ENCODE results near the gene PRCP. TPM values are rescaled to one million over a fixed set of nuclear protein-coding genes. Genes with fewer than 3 reads are reported as not detected.

The PRCP gene
- total RNA-seq, 2 experiments from 2014 or later: 17.3 to 21.8 TPM

- Mint-ChIP-seq H3K4me1 (no peaks in the 10 kb centered on the region), H3K27ac (no peak overlapping the region), H3K4me3 (no peak overlapping the region), H3K36me3 (peaks cover 6% of the 10 kb centered on the region), H3K9me3 (ENCODE audit: low read depth) (no peaks in the 10 kb centered on the region), H3K27me3 (no peaks in the 10 kb centered on the region)
- no peak for ATAC-seq
- CTCF ChIA-PET: no interaction called here
- DNase-seq: no peak
Observed at GRCh38 chr11:82828472-82828871, 71.8 kb downstream of the PRCP start.

DNA sequence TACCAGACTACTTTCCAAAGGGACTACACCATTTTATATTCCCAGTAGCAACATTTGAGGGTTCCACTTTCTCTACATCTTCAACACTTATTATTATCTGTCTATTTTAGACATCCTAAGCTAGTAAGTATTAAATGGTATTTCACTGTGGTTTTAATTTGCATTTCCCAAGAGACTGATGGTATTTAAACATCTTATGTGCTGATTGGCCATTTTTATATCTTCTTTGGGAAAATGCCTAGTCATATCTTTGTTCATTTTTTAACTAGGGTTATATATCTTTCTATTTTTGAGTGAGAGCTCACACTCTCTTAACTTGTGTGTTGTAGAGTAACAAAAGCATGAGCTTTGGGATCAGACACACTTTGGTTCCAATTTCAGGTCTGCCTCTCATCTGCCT is 73.7 kb downstream of the PRCP start:
- Mint-ChIP-seq H3K27me3 (no peaks in the 10 kb centered on the region), H3K9me3 (ENCODE audit: low read depth) (no peaks in the 10 kb centered on the region), H3K4me1 (no peaks in the 10 kb centered on the region), H3K27ac (no peak overlapping the region), H3K4me3 (no peak overlapping the region), H3K36me3 (no peaks in the 10 kb centered on the region)
- CTCF ChIA-PET: no interaction called here
- DNase-seq (no peak), ATAC-seq (no peak)

DNA sequence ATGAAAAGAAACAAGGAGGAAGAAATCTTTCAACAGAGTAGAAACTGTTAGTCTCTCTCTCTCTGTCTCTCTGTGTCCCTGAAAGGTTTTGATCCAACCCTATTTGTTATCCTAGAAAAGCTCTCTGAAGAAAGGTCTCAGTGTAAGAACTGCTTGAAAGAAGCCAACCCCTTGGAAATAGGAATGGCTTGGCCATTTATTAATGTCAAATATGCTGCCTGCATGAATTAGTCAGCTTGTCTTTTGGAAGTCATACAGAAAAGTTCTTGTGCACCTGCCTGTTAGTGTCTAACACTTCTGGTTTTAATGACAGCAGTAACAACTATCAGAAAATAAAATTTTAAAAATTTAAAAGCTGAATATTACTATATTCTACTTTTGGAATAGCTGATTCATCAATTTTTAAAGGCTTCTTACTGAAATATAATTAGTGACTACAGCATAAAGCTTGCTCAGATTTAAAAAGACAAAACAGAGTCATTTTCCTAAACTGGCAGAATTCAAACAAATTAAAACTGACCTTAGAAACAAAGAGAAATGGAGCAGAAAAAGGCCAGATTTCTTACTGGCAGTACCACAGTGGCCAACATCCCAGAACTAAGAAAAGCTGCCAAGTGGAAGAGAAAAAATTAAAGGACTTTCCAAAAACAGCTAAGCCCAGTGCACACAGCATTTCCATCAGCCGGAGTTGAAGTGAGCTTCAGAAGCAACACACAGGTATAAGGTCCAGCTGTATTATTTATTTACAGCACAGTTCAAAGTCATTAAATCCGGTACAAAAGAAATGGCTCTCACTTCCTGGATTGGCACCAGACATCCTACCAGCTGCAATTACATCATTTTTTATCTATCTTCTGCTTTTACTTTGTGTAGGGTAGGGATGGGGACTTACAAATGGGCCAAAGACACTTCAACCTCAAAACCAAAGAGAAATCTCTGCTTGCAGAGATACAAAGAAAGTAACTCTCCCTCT is 76.3 kb downstream of the PRCP start:
- H3K36me3 Mint-ChIP-seq: no peaks in the 10 kb centered on the region
- no peaks in the 10 kb centered on the region for H3K27me3 Mint-ChIP-seq
- ATAC-seq: no peak
- no peak overlapping the region for H3K27ac Mint-ChIP-seq
- CTCF ChIA-PET: no interaction called here
- DNase-seq: no peak
- H3K9me3 Mint-ChIP-seq (ENCODE audit: low read depth): no peaks in the 10 kb centered on the region
- no peaks in the 10 kb centered on the region for H3K4me1 Mint-ChIP-seq
- no peak overlapping the region for H3K4me3 Mint-ChIP-seq

DNA sequence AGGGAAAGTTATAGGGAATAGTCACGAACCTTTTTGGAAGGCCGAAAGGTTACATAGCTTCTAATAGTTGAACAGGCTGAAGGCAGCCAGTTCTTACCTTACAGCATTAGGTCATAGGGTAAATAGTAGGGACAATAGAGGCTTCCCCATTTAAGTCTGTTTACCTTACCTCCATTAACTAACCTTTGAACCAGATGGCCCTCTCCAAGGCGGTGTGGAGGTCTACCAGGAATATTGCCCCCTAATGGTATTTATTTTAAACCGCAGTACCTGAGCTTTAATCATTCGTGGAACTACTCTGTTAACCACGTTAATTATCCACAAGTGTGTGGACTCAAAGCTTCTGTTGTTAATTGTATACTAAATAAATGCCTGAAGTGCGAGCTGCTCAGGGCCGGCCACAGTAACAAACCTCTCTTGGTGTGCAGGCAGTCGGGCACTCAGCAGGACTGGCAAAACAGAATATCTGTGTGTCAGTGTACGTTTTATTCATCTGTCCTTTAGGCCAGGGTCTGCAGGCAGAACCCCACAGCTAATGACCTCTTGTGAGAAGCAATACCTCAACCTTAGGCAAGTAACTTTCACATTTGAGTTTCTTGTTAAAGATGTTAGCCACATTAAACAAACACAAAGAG is 81.7 kb downstream of the PRCP start:
- H3K36me3 Mint-ChIP-seq: no peaks in the 10 kb centered on the region
- H3K27ac Mint-ChIP-seq: no peak overlapping the region
- CTCF ChIA-PET: interaction anchor here (1.6 kb wide), 1 partner anchor 16 kb away, joined by 3 read pairs; no protein-coding TSS in a partner anchor
- H3K27me3 Mint-ChIP-seq: peaks cover 25% of the 10 kb centered on the region
- H3K4me3 Mint-ChIP-seq: no peak overlapping the region
- no peaks in the 10 kb centered on the region for H3K9me3 Mint-ChIP-seq (ENCODE audit: low read depth)
- no peak for ATAC-seq
- no peaks in the 10 kb centered on the region for H3K4me1 Mint-ChIP-seq
- no peak for DNase-seq

DNA sequence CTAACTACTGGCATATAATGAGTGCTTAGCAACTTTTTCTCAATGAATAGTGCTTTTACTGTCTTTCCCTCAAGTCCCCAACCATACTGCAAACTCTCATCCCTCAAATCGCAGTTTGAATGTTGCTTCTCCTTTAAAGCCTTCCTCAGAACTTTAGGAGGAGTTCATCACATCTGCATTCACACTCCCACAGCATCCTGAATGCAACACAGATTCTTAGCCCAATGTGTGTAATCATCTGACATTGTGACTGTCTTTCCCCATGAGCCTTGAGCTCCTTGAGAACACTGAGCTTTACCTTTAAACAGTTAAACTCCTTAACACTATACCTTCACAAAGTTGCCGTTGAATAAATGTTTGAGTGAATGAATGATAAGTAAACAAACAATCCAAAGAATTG is 84.8 kb downstream of the PRCP start:
- H3K27me3 Mint-ChIP-seq: peaks cover 37% of the 10 kb centered on the region
- no peak for DNase-seq
- no peaks in the 10 kb centered on the region for H3K4me1 Mint-ChIP-seq
- H3K27ac Mint-ChIP-seq: no peak overlapping the region
- no peaks in the 10 kb centered on the region for H3K9me3 Mint-ChIP-seq (ENCODE audit: low read depth)
- no peaks in the 10 kb centered on the region for H3K36me3 Mint-ChIP-seq
- CTCF ChIA-PET: no interaction called here
- no peak overlapping the region for H3K4me3 Mint-ChIP-seq
- ATAC-seq: no peak

DNA sequence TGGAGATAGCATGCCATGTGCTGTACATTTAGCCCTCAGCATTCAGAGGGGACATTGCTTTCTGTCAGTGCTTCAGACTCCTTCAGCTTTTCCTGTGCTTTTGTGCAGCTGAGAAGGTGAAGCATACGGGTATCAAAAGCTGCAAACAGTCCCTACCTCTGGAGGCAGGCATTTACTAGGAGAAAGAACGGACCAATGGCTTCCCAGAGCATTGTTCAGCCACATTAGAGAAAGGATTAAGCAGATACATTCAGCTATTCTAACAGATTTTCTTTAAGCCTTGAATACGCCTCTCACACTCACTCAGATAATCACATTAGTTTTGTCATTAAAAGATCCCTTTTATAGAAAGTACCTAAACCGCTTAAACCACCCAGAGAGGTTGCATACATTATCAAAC is 85.9 kb downstream of the PRCP start:
- Mint-ChIP-seq H3K9me3 (ENCODE audit: low read depth) (no peaks in the 10 kb centered on the region), H3K27ac (no peak overlapping the region), H3K4me1 (no peaks in the 10 kb centered on the region), H3K36me3 (no peaks in the 10 kb centered on the region), H3K27me3 (peaks cover 44% of the 10 kb centered on the region), H3K4me3 (no peak overlapping the region)
- ATAC-seq: no peak
- no peak for DNase-seq
- CTCF ChIA-PET: no interaction called here

DNA sequence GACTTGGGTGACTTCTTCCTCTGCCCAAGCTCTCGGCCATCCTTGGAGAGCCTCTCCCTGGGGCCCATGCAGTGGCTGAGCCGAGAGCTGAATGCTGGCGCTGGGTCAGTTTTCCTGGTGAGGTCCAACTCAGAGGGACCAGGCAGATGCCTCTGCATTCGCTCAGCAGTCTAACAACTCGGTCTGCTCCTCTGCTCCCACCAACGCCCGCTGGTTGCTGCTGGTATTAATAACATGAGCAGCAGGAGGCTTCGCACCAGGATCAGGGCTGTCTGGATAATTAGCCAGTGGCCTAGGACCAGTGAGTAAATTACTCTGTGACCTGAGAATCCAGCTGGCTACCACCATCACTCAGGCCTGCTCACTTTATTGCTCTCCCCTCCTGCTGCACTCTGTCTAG is 88.9 kb downstream of the PRCP start:
- Mint-ChIP-seq H3K4me1 (no peaks in the 10 kb centered on the region), H3K27ac (no peak overlapping the region), H3K9me3 (ENCODE audit: low read depth) (no peaks in the 10 kb centered on the region), H3K27me3 (peaks cover 56% of the 10 kb centered on the region), H3K36me3 (no peaks in the 10 kb centered on the region), H3K4me3 (no peak overlapping the region)
- ATAC-seq (no peak), DNase-seq (no peak)
- CTCF ChIA-PET: no interaction called here

DNA sequence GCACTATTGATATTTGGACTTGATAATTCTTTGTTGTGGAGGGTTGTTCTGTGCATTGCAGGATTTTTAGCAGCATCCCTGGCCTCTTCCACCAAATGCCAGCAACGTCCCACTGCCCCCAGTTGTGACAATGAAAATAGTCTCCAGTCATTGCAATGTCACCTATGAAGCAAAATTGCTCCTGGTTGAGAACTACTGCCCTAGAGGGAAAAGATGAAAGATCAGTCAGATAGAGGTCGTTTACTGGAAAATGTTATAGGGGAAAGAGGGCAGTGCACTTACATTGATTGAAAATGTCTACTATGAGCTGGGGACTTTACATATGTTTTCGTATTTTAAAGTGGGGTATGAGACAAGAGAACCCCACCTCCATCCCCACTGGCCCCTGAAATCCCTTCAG is 89.5 kb downstream of the PRCP start:
- H3K4me1 Mint-ChIP-seq: no peaks in the 10 kb centered on the region
- DNase-seq (no peak), ATAC-seq (no peak)
- CTCF ChIA-PET: no interaction called here
- H3K9me3 Mint-ChIP-seq (ENCODE audit: low read depth): no peaks in the 10 kb centered on the region
- peaks cover 54% of the 10 kb centered on the region for H3K27me3 Mint-ChIP-seq
- no peak overlapping the region for H3K27ac Mint-ChIP-seq
- H3K36me3 Mint-ChIP-seq: no peaks in the 10 kb centered on the region
- H3K4me3 Mint-ChIP-seq: no peak overlapping the region

- CTCF ChIA-PET: no interaction called here
Observed at GRCh38 chr11:82810326-82810725, 89.9 kb downstream of the PRCP start.

DNA sequence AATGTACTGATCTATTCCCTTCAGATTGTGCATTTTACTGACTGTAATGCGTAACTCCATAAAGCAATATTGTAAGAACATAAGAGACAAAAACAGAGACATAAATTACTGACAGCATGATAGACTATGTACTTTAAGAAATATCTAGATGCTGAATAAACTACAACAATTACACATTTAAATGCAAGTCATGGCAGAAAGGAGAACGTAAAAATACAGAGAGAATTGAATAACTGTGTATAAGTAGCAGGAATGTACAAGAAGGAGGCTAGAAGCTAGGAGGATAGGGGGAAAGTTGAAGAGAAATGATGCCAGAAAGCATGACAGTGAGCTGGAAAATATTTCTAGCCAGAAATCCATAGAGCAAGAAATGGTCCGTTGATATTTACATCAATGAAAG is 92.6 kb downstream of the PRCP start:
- CTCF ChIA-PET: no interaction called here
- DNase-seq (no peak), ATAC-seq (no peak)
- Mint-ChIP-seq H3K27me3 (peaks cover 42% of the 10 kb centered on the region), H3K4me3 (no peak overlapping the region), H3K9me3 (ENCODE audit: low read depth) (no peaks in the 10 kb centered on the region), H3K4me1 (no peaks in the 10 kb centered on the region), H3K36me3 (no peaks in the 10 kb centered on the region), H3K27ac (no peak overlapping the region)

More at GRCh38 chr11:82810326-82810725, 89.9 kb downstream of the PRCP start:
- Mint-ChIP-seq H3K27me3 (peaks cover 52% of the 10 kb centered on the region), H3K27ac (no peak overlapping the region), H3K36me3 (no peaks in the 10 kb centered on the region), H3K9me3 (ENCODE audit: low read depth) (no peaks in the 10 kb centered on the region), H3K4me1 (no peaks in the 10 kb centered on the region), H3K4me3 (no peak overlapping the region)
- no peak for ATAC-seq
- DNase-seq: no peak

DNA sequence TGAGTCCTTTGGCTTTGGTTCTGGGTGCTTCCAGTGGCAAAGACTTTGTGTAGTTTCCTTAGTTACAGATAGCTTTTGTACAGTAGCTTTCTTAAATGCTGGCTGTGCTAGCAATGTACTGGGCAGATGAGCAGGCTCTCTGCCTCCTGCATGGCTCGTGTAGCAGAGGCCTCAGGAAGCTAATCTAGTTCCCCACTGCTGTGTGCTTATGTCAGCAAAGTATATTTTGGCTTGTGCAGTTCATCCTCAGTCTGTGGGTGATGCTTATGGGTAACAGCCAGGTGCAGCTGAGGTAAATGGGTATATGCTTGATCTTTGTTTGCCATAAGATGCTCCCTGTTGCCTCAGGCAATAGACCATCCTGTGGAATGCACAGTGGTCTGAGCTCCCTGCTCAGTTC is 97.5 kb downstream of the PRCP start:
- H3K9me3 Mint-ChIP-seq (ENCODE audit: low read depth): no peaks in the 10 kb centered on the region
- no peaks in the 10 kb centered on the region for H3K4me1 Mint-ChIP-seq
- H3K36me3 Mint-ChIP-seq: no peaks in the 10 kb centered on the region
- H3K4me3 Mint-ChIP-seq: no peak overlapping the region
- peaks cover 55% of the 10 kb centered on the region for H3K27me3 Mint-ChIP-seq
- H3K27ac Mint-ChIP-seq: no peak overlapping the region
- CTCF ChIA-PET: no interaction called here
- no peak for ATAC-seq
- DNase-seq: no peak

DNA sequence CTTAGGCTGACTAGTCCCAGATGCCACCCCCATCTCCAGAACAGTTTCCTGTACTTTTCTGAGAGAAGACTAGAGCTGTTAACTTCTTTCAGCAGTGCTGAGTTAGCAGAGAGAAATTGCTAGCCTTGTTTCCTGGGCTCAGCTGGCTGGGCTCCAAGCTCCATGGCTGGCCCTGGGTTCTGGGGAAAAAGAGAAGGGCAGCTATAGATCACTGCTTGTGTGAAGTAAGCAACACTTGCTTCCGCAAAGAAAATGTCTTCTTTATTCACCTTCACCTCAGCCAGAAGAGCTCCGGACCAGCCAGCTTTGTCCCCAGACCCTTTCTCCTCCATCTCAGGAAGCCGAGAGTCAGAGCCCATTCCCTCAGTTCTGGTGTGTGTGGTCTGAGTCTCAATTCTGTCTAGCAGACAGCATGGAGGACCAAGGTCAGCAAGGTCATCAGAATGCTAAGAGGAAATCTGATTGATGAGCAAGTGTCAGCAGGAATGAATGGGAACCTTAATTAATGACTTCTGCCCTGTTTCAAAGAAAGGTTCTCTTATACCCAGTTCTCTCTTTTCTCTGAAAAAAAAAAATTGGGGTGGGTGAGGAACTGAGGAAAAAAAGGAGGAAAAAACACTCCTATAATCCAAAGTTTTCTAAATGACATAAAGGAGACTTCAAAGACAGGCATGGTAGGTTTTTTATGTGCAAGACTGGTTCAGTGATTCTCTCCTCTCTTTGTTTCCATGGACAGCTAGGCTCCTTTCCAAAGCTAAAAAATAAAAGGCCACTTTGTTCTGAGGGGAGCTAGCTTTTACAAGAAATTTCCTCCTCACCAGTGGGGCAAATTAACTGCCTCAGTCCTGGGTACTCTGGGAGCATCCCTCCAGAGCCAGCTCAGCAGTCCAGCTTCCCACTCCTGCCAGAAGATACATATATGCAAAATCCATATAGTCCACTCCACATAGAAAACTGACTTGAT is 103.0 kb downstream of the PRCP start:
- Mint-ChIP-seq H3K4me3 (no peak overlapping the region), H3K27ac (no peak overlapping the region), H3K9me3 (ENCODE audit: low read depth) (no peaks in the 10 kb centered on the region), H3K4me1 (no peaks in the 10 kb centered on the region), H3K27me3 (peaks cover 39% of the 10 kb centered on the region), H3K36me3 (no peaks in the 10 kb centered on the region)
- ATAC-seq (no peak), DNase-seq (no peak)
- CTCF ChIA-PET: interaction anchor here (1.0 kb wide), 1 partner anchor 21 kb away, joined by 4 read pairs; no protein-coding TSS in a partner anchor

DNA sequence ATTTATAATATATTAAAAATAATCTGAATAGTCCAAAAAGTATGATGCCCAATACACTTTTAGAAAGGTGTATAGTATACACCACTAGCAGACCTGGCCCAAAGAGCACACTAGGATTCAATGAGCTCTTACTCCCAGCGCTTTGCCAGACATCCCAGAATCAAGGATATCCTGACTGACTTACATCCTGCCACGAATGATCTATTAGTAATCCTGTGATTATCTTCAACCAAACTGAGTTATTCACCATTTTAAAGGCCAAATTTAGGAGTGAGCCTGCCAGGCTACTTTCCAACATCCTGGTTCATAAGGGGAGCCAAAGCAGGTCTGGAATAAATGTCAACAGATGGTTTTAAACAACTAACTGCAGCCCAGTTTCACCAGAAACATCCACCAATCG is 105.7 kb downstream of the PRCP start:
- no peak overlapping the region for H3K27ac Mint-ChIP-seq
- DNase-seq (no peak), ATAC-seq (no peak)
- H3K27me3 Mint-ChIP-seq: peaks cover 15% of the 10 kb centered on the region
- H3K36me3 Mint-ChIP-seq: no peaks in the 10 kb centered on the region
- CTCF ChIA-PET: no interaction called here
- no peaks in the 10 kb centered on the region for H3K4me1 Mint-ChIP-seq
- no peak overlapping the region for H3K4me3 Mint-ChIP-seq
- H3K9me3 Mint-ChIP-seq (ENCODE audit: low read depth): no peaks in the 10 kb centered on the region
